ENCODE data around the gene SEC31A.
"Not testable (repeated sequence)": the region's sequence is repeated elsewhere in the genome, so short reads cannot be mapped to it uniquely, and the experiment has no call there.

SEC31A gene, protein sequence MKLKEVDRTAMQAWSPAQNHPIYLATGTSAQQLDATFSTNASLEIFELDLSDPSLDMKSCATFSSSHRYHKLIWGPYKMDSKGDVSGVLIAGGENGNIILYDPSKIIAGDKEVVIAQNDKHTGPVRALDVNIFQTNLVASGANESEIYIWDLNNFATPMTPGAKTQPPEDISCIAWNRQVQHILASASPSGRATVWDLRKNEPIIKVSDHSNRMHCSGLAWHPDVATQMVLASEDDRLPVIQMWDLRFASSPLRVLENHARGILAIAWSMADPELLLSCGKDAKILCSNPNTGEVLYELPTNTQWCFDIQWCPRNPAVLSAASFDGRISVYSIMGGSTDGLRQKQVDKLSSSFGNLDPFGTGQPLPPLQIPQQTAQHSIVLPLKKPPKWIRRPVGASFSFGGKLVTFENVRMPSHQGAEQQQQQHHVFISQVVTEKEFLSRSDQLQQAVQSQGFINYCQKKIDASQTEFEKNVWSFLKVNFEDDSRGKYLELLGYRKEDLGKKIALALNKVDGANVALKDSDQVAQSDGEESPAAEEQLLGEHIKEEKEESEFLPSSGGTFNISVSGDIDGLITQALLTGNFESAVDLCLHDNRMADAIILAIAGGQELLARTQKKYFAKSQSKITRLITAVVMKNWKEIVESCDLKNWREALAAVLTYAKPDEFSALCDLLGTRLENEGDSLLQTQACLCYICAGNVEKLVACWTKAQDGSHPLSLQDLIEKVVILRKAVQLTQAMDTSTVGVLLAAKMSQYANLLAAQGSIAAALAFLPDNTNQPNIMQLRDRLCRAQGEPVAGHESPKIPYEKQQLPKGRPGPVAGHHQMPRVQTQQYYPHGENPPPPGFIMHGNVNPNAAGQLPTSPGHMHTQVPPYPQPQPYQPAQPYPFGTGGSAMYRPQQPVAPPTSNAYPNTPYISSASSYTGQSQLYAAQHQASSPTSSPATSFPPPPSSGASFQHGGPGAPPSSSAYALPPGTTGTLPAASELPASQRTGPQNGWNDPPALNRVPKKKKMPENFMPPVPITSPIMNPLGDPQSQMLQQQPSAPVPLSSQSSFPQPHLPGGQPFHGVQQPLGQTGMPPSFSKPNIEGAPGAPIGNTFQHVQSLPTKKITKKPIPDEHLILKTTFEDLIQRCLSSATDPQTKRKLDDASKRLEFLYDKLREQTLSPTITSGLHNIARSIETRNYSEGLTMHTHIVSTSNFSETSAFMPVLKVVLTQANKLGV

DNA sequence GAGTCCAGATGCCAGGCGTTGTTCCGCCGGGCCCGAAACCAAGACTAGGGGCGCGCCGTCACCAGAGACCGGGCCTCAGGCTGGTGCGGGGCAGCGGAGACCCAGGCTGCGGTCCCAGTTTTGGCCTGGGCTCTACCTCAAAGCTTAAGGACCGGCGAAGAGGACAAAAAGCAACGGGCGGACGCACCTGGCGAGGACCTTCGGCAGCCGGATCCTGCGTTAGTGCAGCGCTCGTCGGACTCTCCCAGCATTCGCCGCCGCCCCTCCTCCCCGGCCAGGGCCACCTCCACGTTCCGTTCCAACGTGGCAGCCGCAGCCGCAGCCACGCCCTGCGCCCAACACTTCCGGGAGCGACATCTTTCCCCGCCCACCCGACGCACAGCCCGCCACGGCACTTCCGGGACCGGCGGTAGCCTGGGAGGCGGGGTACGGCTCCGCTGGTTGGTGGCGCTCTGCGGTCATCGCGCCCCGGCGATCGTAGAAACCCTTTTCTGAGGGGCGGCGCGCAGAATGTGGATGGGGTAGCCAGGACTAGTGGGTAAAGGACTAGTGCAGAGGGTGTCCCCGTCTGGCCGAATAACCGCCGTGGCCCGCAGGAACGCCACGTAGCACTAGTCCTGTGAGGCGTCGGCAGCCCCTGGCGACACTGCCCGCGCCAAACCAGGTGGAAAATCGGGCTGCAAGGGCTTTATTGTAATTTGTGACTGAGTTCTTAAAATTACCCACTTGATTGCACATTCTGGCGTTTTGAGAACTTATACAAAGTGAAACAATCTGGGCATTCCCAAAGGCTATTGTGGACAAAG, at the start of gene SEC31A:
TSS of gene SEC31A (minus strand) at position 253 of the 806 bp plus-strand sequence. CDS start 9,217 bp downstream, outside the sequence.
- DNase-seq: peak; percentile 95

DNA sequence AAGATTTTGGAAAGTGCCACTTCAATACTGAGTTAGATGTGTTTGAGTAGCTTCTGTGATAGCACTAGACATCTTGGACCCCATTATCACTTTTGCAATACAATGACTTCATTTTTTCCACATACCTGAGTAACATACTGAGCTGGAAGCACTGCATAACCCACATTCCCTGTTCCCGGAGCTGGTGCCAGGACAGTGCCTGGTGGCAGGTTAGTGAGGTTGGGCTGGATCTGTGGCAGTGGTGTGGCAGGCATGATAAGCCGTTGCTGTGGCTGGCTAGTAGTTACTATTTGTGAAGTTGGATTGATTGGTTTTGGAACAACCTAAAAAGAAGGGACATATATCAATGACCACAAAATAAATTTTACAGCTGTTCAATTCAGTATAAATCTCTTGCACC, 48.5 kb upstream of the SEC31A start:
- no peak for DNase-seq

GRCh38 chr4:82934441-82934840, 43.5 kb upstream of the SEC31A start:
- no peak for DNase-seq

DNA sequence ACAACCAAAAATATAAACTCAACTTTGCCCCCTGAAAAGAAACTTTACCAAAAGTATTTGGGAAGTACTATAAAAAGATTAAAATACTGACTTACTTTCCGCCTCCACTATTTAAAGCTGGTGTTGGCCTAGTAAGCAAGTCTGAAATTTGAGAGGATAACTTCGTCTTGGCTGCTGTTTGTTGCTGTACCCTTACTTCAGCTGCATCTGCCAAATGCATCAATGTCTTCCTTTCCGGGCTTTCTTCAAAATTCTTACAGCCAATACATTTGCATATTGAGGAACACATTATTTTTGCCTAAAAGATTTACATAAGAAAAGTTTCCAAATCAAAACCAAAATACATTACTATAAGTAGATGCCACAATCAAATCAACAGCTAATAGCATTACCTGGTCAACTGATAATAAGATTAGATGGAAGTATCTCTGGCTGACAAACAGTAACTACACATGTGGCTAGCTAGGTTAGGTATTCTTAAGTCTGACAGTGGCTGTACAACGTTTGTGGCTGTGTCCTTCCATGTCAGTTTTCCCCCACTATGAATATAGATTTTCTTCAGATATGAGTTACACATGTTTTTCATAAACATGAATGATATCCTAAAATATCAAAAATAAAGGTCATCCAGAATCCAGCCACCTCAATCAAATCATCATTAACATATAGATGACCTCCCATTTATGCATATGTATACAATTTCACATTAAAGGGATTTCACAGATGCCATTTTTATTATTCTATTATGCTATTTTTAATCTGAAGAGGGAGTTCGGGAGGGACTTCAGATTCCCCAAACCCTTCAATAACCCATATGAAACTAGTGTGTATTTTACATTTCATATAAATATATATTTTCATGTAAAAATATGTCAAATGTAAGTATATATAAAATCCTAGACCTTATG, 40.1 kb upstream of the SEC31A start:
- DNase-seq: no peak

- no peak for DNase-seq
These were observed 30.8 kb upstream of the SEC31A start for GRCh38 chr4:82921795-82922194.

GRCh38 chr4:82919386-82919785, 28.4 kb upstream of the SEC31A start:
- no peak for DNase-seq

DNA sequence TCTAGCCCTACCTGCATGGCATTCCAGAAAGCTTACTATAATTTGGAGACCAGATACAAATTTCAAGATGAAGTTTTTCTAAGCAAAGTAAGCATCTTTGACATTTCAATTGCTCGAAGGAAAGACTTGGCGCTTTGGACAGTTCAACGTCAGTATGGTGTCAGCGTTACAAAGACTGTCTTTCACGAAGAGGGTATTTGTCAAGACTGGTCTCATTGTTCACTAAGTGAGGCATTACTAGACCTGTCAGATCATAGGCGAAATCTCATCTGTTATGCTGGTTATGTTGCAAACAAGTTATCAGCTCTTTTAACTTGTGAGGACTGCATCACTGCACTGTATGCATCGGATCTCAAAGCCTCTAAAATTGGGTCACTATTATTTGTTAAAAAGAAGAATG, 27.1 kb upstream of the SEC31A start:
- no peak for DNase-seq

GRCh38 chr4:82913968-82914367, 23.0 kb upstream of the SEC31A start:
- not testable (repeated sequence) for DNase-seq

GRCh38 chr4:82913305-82913704, 22.4 kb upstream of the SEC31A start:
- no peak for DNase-seq

GRCh38 chr4:82909326-82909725, 18.4 kb upstream of the SEC31A start:
- no peak for DNase-seq

- DNase-seq: no peak
These were observed 15.5 kb upstream of the SEC31A start for GRCh38 chr4:82906469-82906868.

DNA sequence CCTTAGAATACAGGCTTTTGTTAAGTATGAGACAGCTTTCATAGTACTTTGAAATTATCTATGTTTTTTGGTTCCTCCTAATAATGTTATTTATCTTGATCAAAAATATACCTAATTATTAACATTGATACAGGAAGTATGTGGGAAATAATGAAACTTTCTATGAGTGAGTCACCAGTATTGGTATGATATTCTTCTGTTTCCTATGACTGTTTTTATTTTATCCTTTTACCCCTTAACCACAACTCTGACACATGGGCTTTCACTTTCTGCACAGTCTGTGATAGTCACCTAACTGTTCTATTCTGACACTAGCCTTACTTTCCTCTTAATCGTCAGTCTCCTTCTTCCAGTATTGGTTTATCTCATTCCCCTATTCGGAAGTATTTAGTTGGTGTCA, 14.3 kb upstream of the SEC31A start:
- no peak for DNase-seq

DNA sequence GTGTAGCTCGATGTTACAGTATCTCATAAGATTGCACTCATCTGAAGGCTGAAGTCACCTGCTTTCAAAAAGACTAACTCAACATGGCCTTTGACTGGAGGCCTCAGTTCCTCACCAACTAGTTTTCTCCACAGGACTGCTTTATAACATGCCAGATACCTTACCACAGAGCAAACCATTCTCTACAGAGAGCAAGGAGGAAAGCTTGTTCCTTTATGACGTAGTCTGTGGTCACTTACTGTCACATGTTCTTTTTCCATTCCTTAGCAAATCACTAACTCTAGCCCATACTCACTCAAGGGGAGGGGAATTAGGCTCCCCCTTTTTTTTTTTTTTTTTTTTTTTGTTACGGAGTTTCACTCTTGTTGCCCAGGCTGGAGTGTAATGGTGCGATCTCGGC, 12.8 kb upstream of the SEC31A start:
- no peak for DNase-seq

- no peak for DNase-seq
These were observed 10.3 kb upstream of the SEC31A start for GRCh38 chr4:82901183-82901718.

GRCh38 chr4:82900411-82901182, 9.6 kb upstream of the SEC31A start, which contains the start of gene THAP9:
THAP9 (plus strand) TSS chr4:82900735; CDS start chr4:82900803, 68 bp downstream.
- DNase-seq: peak; percentile 97

DNA sequence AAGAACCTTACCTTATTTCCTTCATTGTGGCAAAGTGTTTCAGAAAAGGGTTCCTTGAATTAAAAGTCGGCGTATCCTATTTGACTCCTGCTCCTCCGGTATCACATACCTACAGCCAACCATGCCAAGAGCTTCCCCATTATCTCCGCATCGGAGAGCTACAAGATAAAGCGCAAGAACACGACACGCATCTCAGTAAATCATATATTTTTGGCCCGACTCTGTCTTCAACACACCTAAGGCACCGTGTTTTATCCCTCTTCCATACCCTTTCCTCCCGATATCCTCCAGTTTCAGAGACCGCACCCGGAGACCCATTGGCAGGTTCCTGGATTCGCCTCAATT, 9.1 kb upstream of the SEC31A start:
- DNase-seq: peak; percentile 58

GRCh38 chr4:82899374-82900065, 8.6 kb upstream of the SEC31A start:
- no peak for DNase-seq

DNA sequence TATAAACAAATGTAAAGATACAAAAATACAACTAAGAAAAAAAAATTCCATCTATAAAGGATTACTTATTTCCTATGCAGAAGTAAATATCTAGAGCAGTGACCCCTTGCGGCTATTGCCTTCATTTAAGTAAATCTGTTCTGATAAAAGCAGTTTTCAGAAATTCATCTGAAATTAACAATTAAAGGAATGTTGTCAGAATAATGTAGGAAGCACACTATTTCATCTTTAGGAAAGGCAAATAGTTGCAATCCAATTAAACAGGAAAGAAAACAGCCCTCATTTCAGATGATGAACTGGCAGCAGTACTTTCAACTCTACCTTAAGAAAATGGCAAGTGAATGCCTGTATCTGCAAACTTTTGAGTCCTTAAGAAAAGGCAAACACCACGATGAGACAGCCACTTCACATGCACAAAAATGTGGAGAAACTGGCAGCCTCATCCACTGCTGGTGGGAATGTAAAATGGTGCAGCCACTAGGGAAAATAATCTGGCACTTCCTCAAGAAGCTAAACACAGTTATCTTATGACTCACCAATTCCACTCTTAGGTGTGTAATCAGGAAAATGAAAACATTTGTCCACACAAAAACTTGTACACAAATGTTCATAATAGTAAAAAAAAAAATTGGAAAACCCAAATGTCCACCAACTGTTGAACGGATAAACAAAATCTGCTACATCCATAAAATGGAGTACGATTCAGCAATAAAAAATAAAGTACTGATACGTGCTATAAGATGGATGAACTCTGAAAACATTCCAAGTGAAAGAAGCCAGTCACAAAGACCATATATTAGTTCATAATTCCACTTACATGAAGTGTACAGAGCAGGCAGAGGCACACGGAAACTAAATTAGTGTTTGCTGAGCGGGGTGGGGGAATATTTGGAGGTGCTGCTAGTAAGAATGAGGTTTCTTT, 7.6 kb upstream of the SEC31A start:
- DNase-seq: peak; percentile 9
